Stimulated activated CD4-positive, alpha-beta T cell treated with anti-CD3 and anti-CD28 coated beads, Interleukin-4, amount 100 ng/mL, for 48 hours (primary cell): ENCODE data around the gene EVPL.

Experiments used
- DNase-seq, 2 donors: peaks; one replicate each; pipeline ENCODE4 v3.0.0-alpha.2; 2020; ENCODE audit warnings: low read depth in 2 of 2

Gene EVPL

GRCh38 chr17:75959051-75959838, 67.9 kb downstream of the EVPL start:
- no peak for DNase-seq
